Neural progenitor cell (in vitro differentiated cells): ENCODE results near the gene PDIA6.

ENCODE experiments used
- EZH2 ChIP-seq: fragments of 200-600 bp; sonication (generic); IDR thresholded peaks from 2 replicates; pipeline ENCODE4 v1.6.1; 2017; ENCODE audit warnings: antibody characterized with exemption, mild to moderate bottlenecking, moderate library complexity
- TF ChIP-seq, protein P1 (sequence below): fragments of 200-600 bp; sonication (generic); IDR thresholded peaks from 2 replicates; pipeline ENCODE4 v1.5.1; 2017; ENCODE audit warnings: antibody characterized with exemption, mild to moderate bottlenecking

DNA sequence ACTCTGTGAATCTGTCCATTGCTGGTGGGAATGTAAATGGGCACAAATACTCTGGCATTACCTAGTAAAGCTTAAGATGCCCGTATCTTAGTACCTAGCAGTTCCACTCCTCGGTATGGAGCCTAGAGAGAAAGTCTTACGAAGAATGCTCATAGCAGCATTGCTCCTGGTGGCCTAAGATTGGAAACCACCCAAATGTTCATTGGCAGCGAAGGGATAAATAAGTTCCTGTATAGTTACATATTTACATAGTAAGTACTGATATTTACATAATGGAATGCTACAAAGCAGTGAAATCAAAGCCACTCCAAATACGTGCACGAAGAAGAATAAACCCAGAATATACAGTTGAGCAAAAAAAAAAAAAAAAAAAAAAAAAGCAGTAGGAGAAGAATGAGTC lies 46.7 kb upstream of the PDIA6 start:
- TF ChIP-seq, protein P1, sequence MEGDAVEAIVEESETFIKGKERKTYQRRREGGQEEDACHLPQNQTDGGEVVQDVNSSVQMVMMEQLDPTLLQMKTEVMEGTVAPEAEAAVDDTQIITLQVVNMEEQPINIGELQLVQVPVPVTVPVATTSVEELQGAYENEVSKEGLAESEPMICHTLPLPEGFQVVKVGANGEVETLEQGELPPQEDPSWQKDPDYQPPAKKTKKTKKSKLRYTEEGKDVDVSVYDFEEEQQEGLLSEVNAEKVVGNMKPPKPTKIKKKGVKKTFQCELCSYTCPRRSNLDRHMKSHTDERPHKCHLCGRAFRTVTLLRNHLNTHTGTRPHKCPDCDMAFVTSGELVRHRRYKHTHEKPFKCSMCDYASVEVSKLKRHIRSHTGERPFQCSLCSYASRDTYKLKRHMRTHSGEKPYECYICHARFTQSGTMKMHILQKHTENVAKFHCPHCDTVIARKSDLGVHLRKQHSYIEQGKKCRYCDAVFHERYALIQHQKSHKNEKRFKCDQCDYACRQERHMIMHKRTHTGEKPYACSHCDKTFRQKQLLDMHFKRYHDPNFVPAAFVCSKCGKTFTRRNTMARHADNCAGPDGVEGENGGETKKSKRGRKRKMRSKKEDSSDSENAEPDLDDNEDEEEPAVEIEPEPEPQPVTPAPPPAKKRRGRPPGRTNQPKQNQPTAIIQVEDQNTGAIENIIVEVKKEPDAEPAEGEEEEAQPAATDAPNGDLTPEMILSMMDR: no peak
- no peak for TF ChIP-seq EZH2
